Loucy (cell line): Measurements from ENCODE around the gene OLFM3.

Source experiments
- EZH2phosphoT487 ChIP-seq: fragments of 200-600 bp; IDR thresholded peaks from 2 replicates; pipeline ENCODE4 v1.6.1; 2018; ENCODE audit warnings: antibody characterized with exemption, mild to moderate bottlenecking, moderate library complexity, borderline replicate concordance
- TF ChIP-seq, protein P1 (sequence below): fragments of 200-600 bp; sonication (generic); conservative IDR thresholded peaks from 2 replicates; pipeline ENCODE4 v1.5.1; 2014; ENCODE audit warnings: mild to moderate bottlenecking, antibody characterized with exemption, low read length

DNA sequence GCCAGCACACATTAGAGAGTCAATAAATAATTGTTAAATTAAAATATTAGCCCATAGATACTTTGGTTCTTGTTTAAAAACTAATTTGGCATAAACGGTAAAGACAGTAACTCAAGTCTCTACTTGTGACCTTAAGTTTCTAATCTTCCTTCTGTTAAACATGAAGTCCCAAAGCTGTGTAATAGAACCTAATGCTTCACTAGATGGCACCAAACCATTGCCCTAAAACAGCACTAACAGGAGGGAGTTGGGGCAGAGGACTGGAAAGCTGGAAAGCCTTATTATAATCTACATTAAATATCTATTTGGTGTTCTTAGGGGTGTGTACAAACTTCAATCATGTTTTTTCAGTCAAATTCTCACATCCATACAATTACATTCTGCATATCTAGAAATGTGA is 176.7 kb downstream of the OLFM3 start:
- TF ChIP-seq, protein P1, sequence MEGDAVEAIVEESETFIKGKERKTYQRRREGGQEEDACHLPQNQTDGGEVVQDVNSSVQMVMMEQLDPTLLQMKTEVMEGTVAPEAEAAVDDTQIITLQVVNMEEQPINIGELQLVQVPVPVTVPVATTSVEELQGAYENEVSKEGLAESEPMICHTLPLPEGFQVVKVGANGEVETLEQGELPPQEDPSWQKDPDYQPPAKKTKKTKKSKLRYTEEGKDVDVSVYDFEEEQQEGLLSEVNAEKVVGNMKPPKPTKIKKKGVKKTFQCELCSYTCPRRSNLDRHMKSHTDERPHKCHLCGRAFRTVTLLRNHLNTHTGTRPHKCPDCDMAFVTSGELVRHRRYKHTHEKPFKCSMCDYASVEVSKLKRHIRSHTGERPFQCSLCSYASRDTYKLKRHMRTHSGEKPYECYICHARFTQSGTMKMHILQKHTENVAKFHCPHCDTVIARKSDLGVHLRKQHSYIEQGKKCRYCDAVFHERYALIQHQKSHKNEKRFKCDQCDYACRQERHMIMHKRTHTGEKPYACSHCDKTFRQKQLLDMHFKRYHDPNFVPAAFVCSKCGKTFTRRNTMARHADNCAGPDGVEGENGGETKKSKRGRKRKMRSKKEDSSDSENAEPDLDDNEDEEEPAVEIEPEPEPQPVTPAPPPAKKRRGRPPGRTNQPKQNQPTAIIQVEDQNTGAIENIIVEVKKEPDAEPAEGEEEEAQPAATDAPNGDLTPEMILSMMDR: peak; percentile 87
- no peak for TF ChIP-seq EZH2phosphoT487
